Retina (tissue), 1 donor: ENCODE measurements around the gene CCDC60.
A peak's percentile ranks its signal among the peaks of the same experiment; 100 is the strongest.

Source experiments
- DNase-seq: peaks from one replicate; pipeline ENCODE4 v3.0.0-alpha.2; 2016

CCDC60 gene

GRCh38 chr12:119334430-119335170 lies at the start of gene CCDC60:
Gene CCDC60 (plus strand): TSS chr12:119334729. CDS start chr12:119335177, 448 bp downstream.
- peak; percentile 58 for DNase-seq

GRCh38 chr12:119288576-119288975 lies 46.0 kb upstream of the CCDC60 start:
- DNase-seq: peak; percentile 72

GRCh38 chr12:119292893-119293630 lies 41.5 kb upstream of the CCDC60 start:
- no peak for DNase-seq

GRCh38 chr12:119294211-119294610 lies 40.3 kb upstream of the CCDC60 start:
- no peak for DNase-seq

GRCh38 chr12:119296535-119296934 lies 38.0 kb upstream of the CCDC60 start:
- no peak for DNase-seq

GRCh38 chr12:119299130-119299529 lies 35.4 kb upstream of the CCDC60 start:
- DNase-seq: no peak

GRCh38 chr12:119301379-119301778 lies 33.1 kb upstream of the CCDC60 start:
- no peak for DNase-seq

- peak; percentile 70 for DNase-seq
Observed at GRCh38 chr12:119302451-119303080, 32.0 kb upstream of the CCDC60 start.

GRCh38 chr12:119306593-119306992 lies 27.9 kb upstream of the CCDC60 start:
- no peak for DNase-seq

- DNase-seq: no peak
Observed at GRCh38 chr12:119307747-119308146, 26.8 kb upstream of the CCDC60 start.

GRCh38 chr12:119308708-119309456 lies 25.6 kb upstream of the CCDC60 start:
- DNase-seq: peak; percentile 75

- no peak for DNase-seq
Observed at GRCh38 chr12:119311878-119312277, 22.7 kb upstream of the CCDC60 start.

- DNase-seq: no peak
Observed at GRCh38 chr12:119312904-119313303, 21.6 kb upstream of the CCDC60 start.

GRCh38 chr12:119314290-119314689 lies 20.2 kb upstream of the CCDC60 start:
- DNase-seq: no peak

- DNase-seq: no peak
Observed at GRCh38 chr12:119319638-119320037, 14.9 kb upstream of the CCDC60 start.

- DNase-seq: no peak
Observed at GRCh38 chr12:119320678-119321077, 13.9 kb upstream of the CCDC60 start.

- no peak for DNase-seq
Observed at GRCh38 chr12:119322301-119322723, 12.2 kb upstream of the CCDC60 start.

- DNase-seq: no peak
Observed at GRCh38 chr12:119325813-119326212, 8.7 kb upstream of the CCDC60 start.

GRCh38 chr12:119326341-119326740 lies 8.2 kb upstream of the CCDC60 start:
- no peak for DNase-seq

- DNase-seq: no peak
Observed at GRCh38 chr12:119327471-119327870, 7.1 kb upstream of the CCDC60 start.

GRCh38 chr12:119328111-119328510 lies 6.4 kb upstream of the CCDC60 start:
- DNase-seq: no peak

- peak; percentile 49 for DNase-seq
Observed at GRCh38 chr12:119338593-119339363, 4.2 kb downstream of the CCDC60 start.
